HepG2 (cell line): ENCODE results near the gene C13orf42. TPM values are rescaled to one million over a fixed set of nuclear protein-coding genes. Genes with fewer than 3 reads are reported as not detected.

Source experiments
- ATAC-seq: fragments of 200-7000 bp; cut with Tn5 transposase; 3 replicates; pipeline ENCODE4 v1.9.1; 2020; ENCODE audit warnings: mild to moderate bottlenecking, moderate library complexity
- BruUV-seq: library from RNA; stranded (reverse); fragments of 400-500 nt; replicated peaks from 2 replicates; lab custom pipeline; 2021; lab: Mats Ljungman, UMichigan
- CTCF ChIA-PET: fragments of 300-600 bp; formaldehyde crosslinking; extraction: SDS; loops from one replicate; lab custom pipeline; 2021; ENCODE audit warnings: low total read pairs, inconsistent platforms, low intra/inter-chr PET ratio; lab: Yijun Ruan, JAX
- POLR2A ChIA-PET: fragments of 350-600 bp; sonication (Branson Sonifier 250); formaldehyde crosslinking; loops from one replicate; lab custom pipeline; 2020; ENCODE audit warnings: antibody characterized with exemption, inconsistent platforms; lab: Yijun Ruan, JAX
- DNase-seq: peaks from one replicate; pipeline ENCODE4 v3.0.0-alpha.2; 2015; ENCODE audit warnings: low spot score
- FAIRE-seq: peaks from 3 replicates; lab custom pipeline; 2011; peaks lifted over from hg19 to GRCh38; lab: Jason Lieb, UNC
- H2AFZ ChIP-seq: one replicate; pipeline ENCODE4 v1.6.1; 2011; ENCODE audit warnings: low read length, inconsistent platforms
- H3K27ac ChIP-seq: fragments of 300-600 bp; 3 replicates; pipeline ENCODE4 v1.8.0; 2011; ENCODE audit warnings: mixed run types, mild to moderate bottlenecking, mixed read lengths, low read length, inconsistent platforms; ENCODE audit not compliant: insufficient read depth; ENCODE audit errors: extremely low read length
- H3K27me3 ChIP-seq, 2 experiments: fragments of 200-600 bp in 1 of 2; 2 replicates in 1 of 2; 3 replicates in 1 of 2; pipeline versions ENCODE4 v1.6.0 to v1.8.0; 2011; ENCODE audit warnings: low read length in 2 of 2, mild to moderate bottlenecking in 2 of 2, moderate library complexity in 2 of 2, inconsistent platforms in 1 of 2; ENCODE audit not compliant: insufficient read depth in 2 of 2, control insufficient read depth in 1 of 2
- H3K36me3 ChIP-seq, 2 experiments: fragments of 200-600 bp in 1 of 2; replicated peaks in 1 of 2; 2 replicates in 1 of 2; 3 replicates in 1 of 2; pipeline versions ENCODE4 v1.5.1 to v1.8.0; 2011; ENCODE audit warnings: low read length in 2 of 2, inconsistent platforms in 1 of 2; ENCODE audit not compliant: insufficient read depth in 2 of 2, control insufficient read depth in 1 of 2
- H3K4me1 ChIP-seq: 2 replicates; pipeline ENCODE4 v1.5.1; 2012; ENCODE audit warnings: low read length, inconsistent platforms; ENCODE audit not compliant: insufficient read depth
- H3K4me2 ChIP-seq: 2 replicates; pipeline ENCODE4 v1.6.0; 2011; ENCODE audit warnings: low read depth, low read length, inconsistent platforms
- H3K4me3 ChIP-seq, 3 experiments: fragments of 200-600 bp in 1 of 3; sonication (generic), shearing (Covaris generic) in 1 of 3; replicated peaks in 1 of 3; 2 replicates each; pipeline ENCODE4 v1.5.1; 2011 to 2016; ENCODE audit warnings: low read length in 3 of 3, inconsistent platforms in 2 of 3, low read depth in 2 of 3, mild to moderate bottlenecking in 2 of 3, control low read depth in 1 of 3, mixed read lengths in 1 of 3; ENCODE audit not compliant: insufficient read depth in 1 of 3
- H3K79me2 ChIP-seq: one replicate; pipeline ENCODE4 v1.6.1; 2011; ENCODE audit warnings: low read length, inconsistent platforms; ENCODE audit not compliant: insufficient read depth
- H3K9ac ChIP-seq: 2 replicates; pipeline ENCODE4 v1.6.0; 2011; ENCODE audit warnings: mild to moderate bottlenecking, low read depth, low read length, inconsistent platforms; ENCODE audit not compliant: insufficient read depth
- H3K9me3 ChIP-seq: 2 replicates; pipeline ENCODE4 v1.5.1; 2012; ENCODE audit warnings: mild to moderate bottlenecking, low read length
- H4K20me1 ChIP-seq: 2 replicates; pipeline ENCODE4 v1.6.0; 2011; ENCODE audit warnings: inconsistent platforms, mild to moderate bottlenecking, low read length, moderate library complexity; ENCODE audit not compliant: insufficient read depth
- GPN1 ChIP-seq: sonication (generic); formaldehyde crosslinking; IDR thresholded peaks from 2 replicates; pipeline ENCODE4 v1.5.1; 2020; ENCODE audit warnings: missing genetic modification reagents, borderline replicate concordance
- MAFF ChIP-seq: IDR thresholded peaks from 2 replicates; pipeline ENCODE4 v1.6.1; 2011; ENCODE audit warnings: low read depth, low read length, improper control_type of control experiment
- MAFK ChIP-seq, 2 experiments: IDR thresholded peaks in 1 of 2; conservative IDR thresholded peaks in 1 of 2; 2 replicates each; pipeline ENCODE4 v1.6.1; 2011; ENCODE audit warnings: improper control_type of control experiment in 2 of 2, low read length in 2 of 2
- POLR2A ChIP-seq, 2 experiments: IDR thresholded peaks; 2 replicates each; pipeline ENCODE4 v1.6.1; 2011; ENCODE audit warnings: low read depth in 2 of 2, low read length in 2 of 2, mild to moderate bottlenecking in 1 of 2, moderate library complexity in 1 of 2; ENCODE audit not compliant: insufficient read depth in 1 of 2
- REL ChIP-seq: sonication (generic); formaldehyde crosslinking; conservative IDR thresholded peaks from 2 replicates; pipeline ENCODE4 v1.8.0; 2022; ENCODE audit warnings: mild to moderate bottlenecking, missing genetic modification reagents, moderate library complexity
- WGBS: methylation state at CpG from one replicate; pipeline ENCODE4 v1.1.6; 2017; ENCODE audit warnings: low lambda C conversion rate; 5-methylcytosine and 5-hydroxymethylcytosine counted together
- in situ Hi-C: cut with HindIII; loops from 2 replicates; pipeline ENCODE4 v1.10.0; 2017; ENCODE audit warnings: low pct_unique_long_range_greater_than_20kb; ENCODE audit not compliant: extremely low pct_ligation_motif_present
- intact Hi-C: fragments of 100-400 bp; cut with micrococcal nuclease; formaldehyde crosslinking; loops from one replicate; pipeline ENCODE4 v1.10.0; 2022; ENCODE audit not compliant: unreplicated experiment
- polyA plus RNA-seq, 8 experiments: library from polyadenylated mRNA; depleted of rRNA in 3 of 8; stranded (reverse) in 7 of 8; unstranded in 1 of 8; fragments of >200 nt; fragmentation: Illumina TruSeq in 4 of 8; extraction: Trizol in 4 of 8; gene quantifications; 2 replicates each; pipeline versions ENCODE4 v1.2.1 to v1.2.3, GENCODE V29; 2011 to 2016; ENCODE audit warnings: low read depth in 4 of 8, missing spikeins in 1 of 8, mixed read lengths in 1 of 8; ENCODE audit not compliant: insufficient read depth in 1 of 8
- total RNA-seq, 5 experiments: library from RNA; depleted of rRNA; stranded (reverse); fragments of >200 nt; fragmentation: Illumina TruSeq; extraction: Trizol; gene quantifications; 2 replicates each; pipeline ENCODE4 v1.2.3, GENCODE V29; 2016; ENCODE audit warnings: low read depth in 1 of 5
- TF ChIP-seq, protein P1 (sequence below): sonication (generic); formaldehyde crosslinking; IDR thresholded peaks from 2 replicates; pipeline ENCODE4 v1.4.0; 2020; ENCODE audit warnings: mild to moderate bottlenecking, missing genetic modification reagents
- TF ChIP-seq, protein P2 (sequence below): sonication (generic); formaldehyde crosslinking; IDR thresholded peaks from 2 replicates; pipeline ENCODE4 v1.5.0; 2020; ENCODE audit warnings: mild to moderate bottlenecking, missing genetic modification reagents

Gene C13orf42
- total and polyA plus RNA-seq, 2 of the 13 experiments (the other 11 are each of a cell fraction or from before 2014, with no cell fraction given) = not detected

DNA sequence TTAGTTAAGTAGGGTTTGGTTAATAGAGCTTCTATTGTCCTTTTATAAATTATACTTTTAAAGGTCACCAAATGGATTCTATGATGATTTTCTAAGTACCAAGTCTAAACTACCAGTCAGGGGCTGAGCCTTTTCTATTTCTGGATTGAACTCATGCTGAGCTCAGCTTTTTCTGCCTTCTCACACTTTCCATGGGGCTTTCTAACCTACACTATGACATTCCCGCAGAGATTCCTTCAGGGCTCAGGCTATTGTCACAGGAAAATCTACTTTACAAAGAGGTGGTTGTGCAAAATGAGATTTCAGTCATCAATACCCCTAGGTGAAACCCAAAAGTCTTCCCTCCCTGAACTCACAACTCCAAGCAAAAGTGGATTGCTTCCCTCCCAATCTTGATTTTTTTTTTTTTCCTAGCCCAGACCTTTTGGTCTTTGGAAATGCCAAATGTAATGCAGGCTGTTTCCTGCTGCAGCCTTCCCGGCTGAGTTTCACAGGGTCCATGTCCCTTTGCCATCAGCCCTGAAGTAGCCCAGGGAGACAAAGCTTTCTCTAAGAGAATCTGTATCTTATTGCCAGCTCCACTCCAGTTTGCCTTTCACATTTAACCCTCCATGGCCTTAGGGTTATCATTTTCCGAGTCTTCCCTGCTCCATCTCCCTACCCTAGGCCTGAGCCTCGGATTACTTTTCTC lies 13.6 kb downstream of the C13orf42 start:
- in situ Hi-C loops (no loop called here), intact Hi-C loops (no loop called here)
- Histone ChIP-seq H3K36me3 (no peaks in the 10 kb centered on the region), H3K79me2 (no peaks in the 10 kb centered on the region), H3K9me3 (no peaks in the 10 kb centered on the region), H3K4me3 (no peak overlapping the region), H3K27ac (no peak overlapping the region), H3K4me1 (no peaks in the 10 kb centered on the region), H3K4me2 (no peak overlapping the region), H4K20me1 (no peaks in the 10 kb centered on the region), H3K9ac (no peak overlapping the region), H3K27me3 (peaks cover 0 to 16% of the 10 kb centered on the region in 2 experiments; a peak in 2 of 5 replicates), H2AFZ (no peak overlapping the region)
- ATAC-seq = no peak
- no peak for FAIRE-seq
- CTCF ChIA-PET = no interaction called here
- no peak for DNase-seq
- BruUV-seq = no TSS peak
- POLR2A ChIA-PET = no interaction called here
- 13% methylated on average over 4 of the region's 4 CpGs for WGBS
- TF ChIP-seq MAFF = peak; percentile 29; the same call in 1 of the 2 replicates
- TF ChIP-seq, protein P1, sequence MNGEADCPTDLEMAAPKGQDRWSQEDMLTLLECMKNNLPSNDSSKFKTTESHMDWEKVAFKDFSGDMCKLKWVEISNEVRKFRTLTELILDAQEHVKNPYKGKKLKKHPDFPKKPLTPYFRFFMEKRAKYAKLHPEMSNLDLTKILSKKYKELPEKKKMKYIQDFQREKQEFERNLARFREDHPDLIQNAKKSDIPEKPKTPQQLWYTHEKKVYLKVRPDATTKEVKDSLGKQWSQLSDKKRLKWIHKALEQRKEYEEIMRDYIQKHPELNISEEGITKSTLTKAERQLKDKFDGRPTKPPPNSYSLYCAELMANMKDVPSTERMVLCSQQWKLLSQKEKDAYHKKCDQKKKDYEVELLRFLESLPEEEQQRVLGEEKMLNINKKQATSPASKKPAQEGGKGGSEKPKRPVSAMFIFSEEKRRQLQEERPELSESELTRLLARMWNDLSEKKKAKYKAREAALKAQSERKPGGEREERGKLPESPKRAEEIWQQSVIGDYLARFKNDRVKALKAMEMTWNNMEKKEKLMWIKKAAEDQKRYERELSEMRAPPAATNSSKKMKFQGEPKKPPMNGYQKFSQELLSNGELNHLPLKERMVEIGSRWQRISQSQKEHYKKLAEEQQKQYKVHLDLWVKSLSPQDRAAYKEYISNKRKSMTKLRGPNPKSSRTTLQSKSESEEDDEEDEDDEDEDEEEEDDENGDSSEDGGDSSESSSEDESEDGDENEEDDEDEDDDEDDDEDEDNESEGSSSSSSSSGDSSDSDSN (CRISPR knock-in tag) = no peak
- peak; percentile 44 to 77; a peak in 3 of 4 replicates for TF ChIP-seq MAFK (conservative IDR thresholded peaks at IDR 0.05 in 1 of 2, IDR thresholded peaks at IDR 0.05 in 1 of 2; ENCODE audit: low read length in 2 of 2)
- TF ChIP-seq, all 625 proteins: peak for 2

DNA sequence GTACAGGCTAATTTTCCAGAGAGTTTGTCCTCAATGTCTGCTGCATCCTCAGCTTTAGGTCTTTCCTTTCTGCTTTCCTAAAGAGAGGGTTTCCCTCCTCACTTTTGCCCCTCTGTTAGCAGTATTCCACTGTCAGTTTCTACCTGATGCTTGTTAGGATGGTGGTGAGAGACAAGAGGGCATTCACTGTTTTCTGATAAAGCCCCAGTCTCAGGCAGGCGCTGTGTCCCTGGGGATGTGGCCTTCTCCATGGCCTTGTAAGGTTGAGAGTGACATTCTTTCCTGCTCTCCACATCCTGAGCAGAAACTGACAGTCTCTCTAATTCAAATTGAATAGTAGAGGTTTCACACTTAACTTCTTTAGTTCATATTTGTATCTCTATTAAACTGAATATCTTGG lies 14.9 kb downstream of the C13orf42 start:
- in situ Hi-C loops = no loop called here
- FAIRE-seq = no peak
- POLR2A ChIA-PET = no interaction called here

More for the DNA sequence above, 14.9 kb downstream of the C13orf42 start:
- CTCF ChIA-PET = no interaction called here
- no peak overlapping the region for H2AFZ ChIP-seq
- H3K4me3 ChIP-seq = no peak overlapping the region
- no peak overlapping the region for H3K4me2 ChIP-seq
- intact Hi-C loops = no loop called here
- WGBS = 25% methylated on average over 1 of the region's 1 CpG
- no peaks in the 10 kb centered on the region for H3K9me3 ChIP-seq
- H4K20me1 ChIP-seq = no peaks in the 10 kb centered on the region
- no peak for DNase-seq
- H3K27me3 ChIP-seq = peaks cover 0 to 15% of the 10 kb centered on the region in 2 experiments; a peak in 1 of 5 replicates
- no peak overlapping the region for H3K9ac ChIP-seq
- BruUV-seq = no TSS peak
- H3K27ac ChIP-seq = no peak overlapping the region
- no peak for ATAC-seq
- no peaks in the 10 kb centered on the region for H3K4me1 ChIP-seq
- TF ChIP-seq GPN1 (CRISPR knock-in tag) (no peak), REL (CRISPR knock-in tag) (no peak), POLR2A (IDR thresholded peaks at IDR 0.05; ENCODE audit: insufficient read depth in 1 of 2, low read depth in 2 of 2, low read length in 2 of 2) (no peak)
- TF ChIP-seq, protein P2, sequence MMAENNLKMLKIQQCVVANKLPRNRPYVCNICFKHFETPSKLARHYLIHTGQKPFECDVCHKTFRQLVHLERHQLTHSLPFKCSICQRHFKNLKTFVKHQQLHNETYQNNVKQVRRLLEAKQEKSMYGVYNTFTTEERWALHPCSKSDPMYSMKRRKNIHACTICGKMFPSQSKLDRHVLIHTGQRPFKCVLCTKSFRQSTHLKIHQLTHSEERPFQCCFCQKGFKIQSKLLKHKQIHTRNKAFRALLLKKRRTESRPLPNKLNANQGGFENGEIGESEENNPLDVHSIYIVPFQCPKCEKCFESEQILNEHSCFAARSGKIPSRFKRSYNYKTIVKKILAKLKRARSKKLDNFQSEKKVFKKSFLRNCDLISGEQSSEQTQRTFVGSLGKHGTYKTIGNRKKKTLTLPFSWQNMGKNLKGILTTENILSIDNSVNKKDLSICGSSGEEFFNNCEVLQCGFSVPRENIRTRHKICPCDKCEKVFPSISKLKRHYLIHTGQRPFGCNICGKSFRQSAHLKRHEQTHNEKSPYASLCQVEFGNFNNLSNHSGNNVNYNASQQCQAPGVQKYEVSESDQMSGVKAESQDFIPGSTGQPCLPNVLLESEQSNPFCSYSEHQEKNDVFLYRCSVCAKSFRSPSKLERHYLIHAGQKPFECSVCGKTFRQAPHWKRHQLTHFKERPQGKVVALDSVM (CRISPR knock-in tag) = no peak
- no peaks in the 10 kb centered on the region for H3K36me3 ChIP-seq
- H3K79me2 ChIP-seq = no peaks in the 10 kb centered on the region
